Measurements from ENCODE around the gene GARIN3.
A peak's percentile ranks its signal among the peaks of the same experiment; 100 is the strongest.

The GARIN3 gene

GRCh38 chr5:157143127-157143971, 22.7 kb downstream of the GARIN3 start (continued):
- no peak for TF ChIP-seq REST (tag by site-specific recombination; IDR thresholded peaks at IDR 0.05)
- no peak for TF ChIP-seq KLF1 (tag by site-specific recombination; IDR thresholded peaks at IDR 0.05)
- no peak for TF ChIP-seq OVOL3 (tag by site-specific recombination; IDR thresholded peaks at IDR 0.05)
- TF ChIP-seq ZNF280D (tag by site-specific recombination; IDR thresholded peaks at IDR 0.05) = no peak
- 0 out of 2 replicates have a peak, but pooled peaks have one; percentile 12 for TF ChIP-seq KLF9 (tag by site-specific recombination; IDR thresholded peaks at IDR 0.05; ENCODE audit: low read depth)
- TF ChIP-seq ZNF629 (tag by site-specific recombination; IDR thresholded peaks at IDR 0.05) = no peak
- TF ChIP-seq ZNF658 (tag by site-specific recombination; IDR thresholded peaks at IDR 0.05) = no peak
- no peak for TF ChIP-seq ZNF596 (tag by site-specific recombination; IDR thresholded peaks at IDR 0.05)
- TF ChIP-seq ZNF133 (tag by site-specific recombination; IDR thresholded peaks at IDR 0.05) = no peak
- TF ChIP-seq ZNF792 (tag by site-specific recombination; IDR thresholded peaks at IDR 0.05) = no peak
- TF ChIP-seq ZNF514 (tag by site-specific recombination; IDR thresholded peaks at IDR 0.05) = no peak
- TF ChIP-seq ZFP41 (tag by site-specific recombination; IDR thresholded peaks at IDR 0.05; ENCODE audit: borderline replicate concordance) = no peak
- TF ChIP-seq ZNF114 (tag by site-specific recombination; IDR thresholded peaks at IDR 0.05) = no peak
- TF ChIP-seq ZNF692 (tag by site-specific recombination; IDR thresholded peaks at IDR 0.05) = no peak
- TF ChIP-seq ZBTB21 (tag by site-specific recombination; IDR thresholded peaks at IDR 0.05) = no peak
- peak; percentile 99 for TF ChIP-seq PRDM10 (tag by site-specific recombination; IDR thresholded peaks at IDR 0.05)
- TF ChIP-seq ZFP37 (tag by site-specific recombination; IDR thresholded peaks at IDR 0.05) = no peak
- TF ChIP-seq ZBTB44 (tag by site-specific recombination; IDR thresholded peaks at IDR 0.05) = no peak
- no peak for TF ChIP-seq ZNF16 (tag by site-specific recombination; IDR thresholded peaks at IDR 0.05; ENCODE audit: low read depth)
- TF ChIP-seq ZNF354C (tag by site-specific recombination; IDR thresholded peaks at IDR 0.05; ENCODE audit: borderline replicate concordance, low read depth) = no peak

Measured in HEK293 (cell line).